GM12878 (cell line): ENCODE results near the gene GIMD1. TPM values are rescaled to one million over a fixed set of nuclear protein-coding genes. Genes with fewer than 3 reads are reported as not detected.

Source experiments
- ATAC-seq: fragments of 200-7000 bp; cut with Tn5 transposase; 3 replicates; pipeline ENCODE4 v1.9.1; 2020; ENCODE audit warnings: mild to moderate bottlenecking, moderate library complexity
- BruUV-seq: library from RNA; stranded (reverse); fragments of 400-500 nt; replicated peaks from 2 replicates; lab custom pipeline; 2021; lab: Mats Ljungman, UMichigan
- CTCF ChIA-PET: fragments of 300-600 bp; sonication (Branson Sonifier 250); formaldehyde crosslinking; extraction: SDS; loops from one replicate; lab custom pipeline; 2021; ENCODE audit warnings: inconsistent platforms; lab: Yijun Ruan, JAX
- POLR2A ChIA-PET: fragments of 350-600 bp; formaldehyde crosslinking; extraction: SDS; loops from one replicate; lab custom pipeline; 2021; ENCODE audit warnings: inconsistent platforms; lab: Charles Lee
- RAD21 ChIA-PET: fragments of 300-600 bp; sonication (Branson Sonifier 250); formaldehyde crosslinking; loops from one replicate; lab custom pipeline; 2023; ENCODE audit warnings: antibody characterized with exemption; ENCODE audit not compliant: unreplicated experiment; lab: Charles Lee
- SMC1A ChIA-PET: fragments of 300-600 bp; sonication (Branson Sonifier 250); formaldehyde crosslinking; loops from one replicate; lab custom pipeline; 2023; ENCODE audit not compliant: unreplicated experiment, uncharacterized antibody; lab: Charles Lee
- DNase-seq: peaks from one replicate; pipeline ENCODE4 v3.0.0-alpha.2; 2011; ENCODE audit warnings: low read depth, low spot score
- FAIRE-seq: peaks from 3 replicates; lab custom pipeline; 2011; peaks lifted over from hg19 to GRCh38; lab: Jason Lieb, UNC
- H2AFZ ChIP-seq: 2 replicates; pipeline ENCODE4 v1.6.0; 2011; ENCODE audit warnings: low read depth, low read length, control low read depth; ENCODE audit not compliant: control insufficient read depth
- H3K27ac ChIP-seq: 2 replicates; pipeline ENCODE4 v1.5.1; 2011; ENCODE audit warnings: control low read depth; ENCODE audit not compliant: control insufficient read depth, insufficient read depth
- H3K27me3 ChIP-seq, 2 experiments: replicated peaks in 1 of 2; 2 replicates each; pipeline versions ENCODE4 v1.6.0 to v1.6.1; 2011; ENCODE audit warnings: low read length in 1 of 2; ENCODE audit not compliant: control insufficient read depth in 2 of 2, insufficient read depth in 2 of 2
- H3K36me3 ChIP-seq, 2 experiments: 2 replicates each; pipeline ENCODE4 v1.5.1; 2011; ENCODE audit warnings: low read length in 1 of 2; ENCODE audit not compliant: control insufficient read depth in 2 of 2, insufficient read depth in 2 of 2
- H3K4me1 ChIP-seq: 2 replicates; pipeline ENCODE4 v1.6.1; 2011; ENCODE audit warnings: mild to moderate bottlenecking, low read length, moderate library complexity, mixed read lengths; ENCODE audit not compliant: control insufficient read depth, insufficient read depth
- H3K4me2 ChIP-seq: 2 replicates; pipeline ENCODE4 v1.6.0; 2011; ENCODE audit warnings: control low read depth; ENCODE audit not compliant: control insufficient read depth, insufficient read depth
- H3K4me3 ChIP-seq: fragments of 200-600 bp; sonication (generic); 2 replicates; pipeline ENCODE4 v1.5.1; 2016
- H3K79me2 ChIP-seq: 2 replicates; pipeline ENCODE4 v1.6.0; 2011; ENCODE audit warnings: low read length; ENCODE audit not compliant: control insufficient read depth, insufficient read depth
- H3K9ac ChIP-seq: 2 replicates; pipeline ENCODE4 v1.8.0; 2011; ENCODE audit warnings: low read length, control low read depth, mixed read lengths; ENCODE audit not compliant: control insufficient read depth, insufficient read depth
- H3K9me3 ChIP-seq: replicated peaks from 3 replicates; pipeline ENCODE4 v1.5.1; 2011; ENCODE audit warnings: mild to moderate bottlenecking, low read length; ENCODE audit not compliant: control insufficient read depth, insufficient read depth
- H4K20me1 ChIP-seq: 2 replicates; pipeline ENCODE4 v1.6.0; 2011; ENCODE audit not compliant: control insufficient read depth, insufficient read depth
- ATF2 ChIP-seq: IDR thresholded peaks from 2 replicates; pipeline ENCODE4 v1.6.1; 2012; ENCODE audit warnings: low read length, inconsistent platforms
- DPF2 ChIP-seq: fragments of 450-650 bp; IDR thresholded peaks from 2 replicates; pipeline ENCODE4 v1.6.1; 2017; ENCODE audit warnings: mild to moderate bottlenecking
- FOXK2 ChIP-seq: fragments of 450-650 bp; IDR thresholded peaks from 2 replicates; pipeline ENCODE4 v1.6.1; 2017; ENCODE audit warnings: mild to moderate bottlenecking, moderate library complexity
- MYB ChIP-seq: fragments of 150-350 bp; IDR thresholded peaks from 2 replicates; pipeline ENCODE4 v1.6.1; 2014; ENCODE audit warnings: mild to moderate bottlenecking, low read depth, low read length, borderline replicate concordance
- PML ChIP-seq: IDR thresholded peaks from 2 replicates; pipeline ENCODE4 v1.6.1; 2012; ENCODE audit warnings: low read length, inconsistent platforms
- POLR2A ChIP-seq: IDR thresholded peaks from 2 replicates; pipeline ENCODE4 v1.6.1; 2011; ENCODE audit warnings: low read depth, mild to moderate bottlenecking, low read length
- TAF1 ChIP-seq: IDR thresholded peaks from 2 replicates; pipeline ENCODE4 v1.6.1; 2011; ENCODE audit warnings: mild to moderate bottlenecking, low read depth, low read length, borderline replicate concordance
- TCF12 ChIP-seq: IDR thresholded peaks from 2 replicates; pipeline ENCODE4 v1.6.1; 2011; ENCODE audit warnings: low read depth, mild to moderate bottlenecking, low read length
- WRNIP1 ChIP-seq: IDR thresholded peaks from 2 replicates; pipeline ENCODE4 v1.6.1; 2011; ENCODE audit warnings: low read depth, low read length, improper control_type of control experiment, borderline replicate concordance
- ZNF217 ChIP-seq: fragments of 450-650 bp; IDR thresholded peaks from 2 replicates; pipeline ENCODE4 v1.6.1; 2017; ENCODE audit warnings: antibody characterized with exemption, mild to moderate bottlenecking
- ZNF384 ChIP-seq: IDR thresholded peaks from 2 replicates; pipeline ENCODE4 v1.6.1; 2012; ENCODE audit warnings: low read depth, mild to moderate bottlenecking, low read length, improper control_type of control experiment, borderline replicate concordance
- WGBS: methylation state at CpG from one replicate; pipeline ENCODE4 v1.1.6; 2016; ENCODE audit warnings: low lambda C conversion rate; ENCODE audit not compliant: insufficient replicate concordance, insufficient coverage; ENCODE audit errors: missing lambda C conversion rate; 5-methylcytosine and 5-hydroxymethylcytosine counted together
- in situ Hi-C: fragments of 300-500 bp; cut with MboI; formaldehyde crosslinking; loops from 9 replicates; pipeline ENCODE4 v1.14.3; 2018; ENCODE audit warnings: mixed read lengths
- intact Hi-C: fragments of 100-400 bp; cut with micrococcal nuclease; formaldehyde crosslinking; loops from one replicate; pipeline ENCODE4 v1.14.2; 2022; ENCODE audit not compliant: unreplicated experiment
- polyA plus RNA-seq, 11 experiments: library from polyadenylated mRNA; depleted of rRNA in 4 of 11; unstranded in 6 of 11; stranded (reverse) in 5 of 11; fragments of >200 nt; fragmentation: Nextera tagmentation in 4 of 11; fragmentation: Illumina TruSeq in 1 of 11; extraction: Ambion mirVana in 4 of 11; extraction: Trizol in 1 of 11; gene quantifications; 1 replicate in 1 of 11; 2 replicates in 10 of 11; pipeline versions ENCODE4 v1.2.1 to v1.2.3, GENCODE V29; 2011 to 2016; ENCODE audit warnings: inconsistent platforms in 2 of 11, missing spikeins in 2 of 11, low read depth in 1 of 11
- total RNA-seq, 4 experiments: library from RNA; depleted of rRNA in 3 of 4; stranded (reverse); fragments of >200 nt in 3 of 4; fragmentation: Illumina TruSeq in 1 of 4; extraction: Trizol in 1 of 4; gene quantifications; 2 replicates each; pipeline versions ENCODE4 v1.2.1 to v1.2.3, GENCODE V29; 2013 to 2021
- TF ChIP-seq, protein P1 (sequence below): IDR thresholded peaks from 2 replicates; pipeline ENCODE4 v1.6.1; 2012; ENCODE audit warnings: improper control_type of control experiment, low read depth, low read length; ENCODE audit not compliant: insufficient replicate concordance
- TF ChIP-seq, protein P2 (sequence below): fragments of 450-650 bp; formaldehyde crosslinking; IDR thresholded peaks from 2 replicates; pipeline ENCODE4 v1.5.0; 2022; ENCODE audit warnings: mild to moderate bottlenecking, missing genetic modification characterization
- TF ChIP-seq, protein P3 (sequence below): fragments of 450-650 bp; IDR thresholded peaks from 2 replicates; pipeline ENCODE4 v1.6.1; 2017; ENCODE audit warnings: mild to moderate bottlenecking

GIMD1 gene
- total and polyA plus RNA-seq, 10 of the 15 experiments (the other 5 are each of a cell fraction or from before 2014, with no cell fraction given) = 0.14 TPM; not detected in 9

- ChIA-PET POLR2A (no interaction called here), SMC1A (no interaction called here), CTCF (no interaction called here), RAD21 (no interaction called here)
- no peak for DNase-seq
- Histone ChIP-seq H3K36me3 (peaks cover 7 to 42% of the 10 kb centered on the region in 2 experiments), H3K27me3 (no peaks in the 10 kb centered on the region), H3K79me2 (peaks cover 5% of the 10 kb centered on the region), H3K9ac (no peak overlapping the region), H3K4me3 (no peak overlapping the region), H2AFZ (no peak overlapping the region), H4K20me1 (no peaks in the 10 kb centered on the region), H3K9me3 (peaks cover 18% of the 10 kb centered on the region; the same call in 2 of the 3 replicates), H3K4me1 (no peaks in the 10 kb centered on the region), H3K27ac (no peak overlapping the region), H3K4me2 (no peak overlapping the region)
- no TSS peak for BruUV-seq
- in situ Hi-C loops (no loop called here), intact Hi-C loops (no loop called here)
- ATAC-seq = no peak
- no peak for FAIRE-seq
- WGBS = 86% methylated on average over 4 of the region's 4 CpGs
- TF ChIP-seq DPF2 = no peak
- no peak for TF ChIP-seq ZNF217
- TF ChIP-seq MYB = no peak
- TF ChIP-seq FOXK2 = no peak
- TF ChIP-seq ZNF384 = no peak
- TF ChIP-seq ATF2 = no peak
- TF ChIP-seq, protein P1, sequence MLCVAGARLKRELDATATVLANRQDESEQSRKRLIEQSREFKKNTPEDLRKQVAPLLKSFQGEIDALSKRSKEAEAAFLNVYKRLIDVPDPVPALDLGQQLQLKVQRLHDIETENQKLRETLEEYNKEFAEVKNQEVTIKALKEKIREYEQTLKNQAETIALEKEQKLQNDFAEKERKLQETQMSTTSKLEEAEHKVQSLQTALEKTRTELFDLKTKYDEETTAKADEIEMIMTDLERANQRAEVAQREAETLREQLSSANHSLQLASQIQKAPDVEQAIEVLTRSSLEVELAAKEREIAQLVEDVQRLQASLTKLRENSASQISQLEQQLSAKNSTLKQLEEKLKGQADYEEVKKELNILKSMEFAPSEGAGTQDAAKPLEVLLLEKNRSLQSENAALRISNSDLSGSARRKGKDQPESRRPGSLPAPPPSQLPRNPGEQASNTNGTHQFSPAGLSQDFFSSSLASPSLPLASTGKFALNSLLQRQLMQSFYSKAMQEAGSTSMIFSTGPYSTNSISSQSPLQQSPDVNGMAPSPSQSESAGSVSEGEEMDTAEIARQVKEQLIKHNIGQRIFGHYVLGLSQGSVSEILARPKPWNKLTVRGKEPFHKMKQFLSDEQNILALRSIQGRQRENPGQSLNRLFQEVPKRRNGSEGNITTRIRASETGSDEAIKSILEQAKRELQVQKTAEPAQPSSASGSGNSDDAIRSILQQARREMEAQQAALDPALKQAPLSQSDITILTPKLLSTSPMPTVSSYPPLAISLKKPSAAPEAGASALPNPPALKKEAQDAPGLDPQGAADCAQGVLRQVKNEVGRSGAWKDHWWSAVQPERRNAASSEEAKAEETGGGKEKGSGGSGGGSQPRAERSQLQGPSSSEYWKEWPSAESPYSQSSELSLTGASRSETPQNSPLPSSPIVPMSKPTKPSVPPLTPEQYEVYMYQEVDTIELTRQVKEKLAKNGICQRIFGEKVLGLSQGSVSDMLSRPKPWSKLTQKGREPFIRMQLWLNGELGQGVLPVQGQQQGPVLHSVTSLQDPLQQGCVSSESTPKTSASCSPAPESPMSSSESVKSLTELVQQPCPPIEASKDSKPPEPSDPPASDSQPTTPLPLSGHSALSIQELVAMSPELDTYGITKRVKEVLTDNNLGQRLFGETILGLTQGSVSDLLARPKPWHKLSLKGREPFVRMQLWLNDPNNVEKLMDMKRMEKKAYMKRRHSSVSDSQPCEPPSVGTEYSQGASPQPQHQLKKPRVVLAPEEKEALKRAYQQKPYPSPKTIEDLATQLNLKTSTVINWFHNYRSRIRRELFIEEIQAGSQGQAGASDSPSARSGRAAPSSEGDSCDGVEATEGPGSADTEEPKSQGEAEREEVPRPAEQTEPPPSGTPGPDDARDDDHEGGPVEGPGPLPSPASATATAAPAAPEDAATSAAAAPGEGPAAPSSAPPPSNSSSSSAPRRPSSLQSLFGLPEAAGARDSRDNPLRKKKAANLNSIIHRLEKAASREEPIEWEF = no peak
- no peak for TF ChIP-seq TCF12
- no peak for TF ChIP-seq WRNIP1
- no peak for TF ChIP-seq POLR2A
- TF ChIP-seq, protein P2, sequence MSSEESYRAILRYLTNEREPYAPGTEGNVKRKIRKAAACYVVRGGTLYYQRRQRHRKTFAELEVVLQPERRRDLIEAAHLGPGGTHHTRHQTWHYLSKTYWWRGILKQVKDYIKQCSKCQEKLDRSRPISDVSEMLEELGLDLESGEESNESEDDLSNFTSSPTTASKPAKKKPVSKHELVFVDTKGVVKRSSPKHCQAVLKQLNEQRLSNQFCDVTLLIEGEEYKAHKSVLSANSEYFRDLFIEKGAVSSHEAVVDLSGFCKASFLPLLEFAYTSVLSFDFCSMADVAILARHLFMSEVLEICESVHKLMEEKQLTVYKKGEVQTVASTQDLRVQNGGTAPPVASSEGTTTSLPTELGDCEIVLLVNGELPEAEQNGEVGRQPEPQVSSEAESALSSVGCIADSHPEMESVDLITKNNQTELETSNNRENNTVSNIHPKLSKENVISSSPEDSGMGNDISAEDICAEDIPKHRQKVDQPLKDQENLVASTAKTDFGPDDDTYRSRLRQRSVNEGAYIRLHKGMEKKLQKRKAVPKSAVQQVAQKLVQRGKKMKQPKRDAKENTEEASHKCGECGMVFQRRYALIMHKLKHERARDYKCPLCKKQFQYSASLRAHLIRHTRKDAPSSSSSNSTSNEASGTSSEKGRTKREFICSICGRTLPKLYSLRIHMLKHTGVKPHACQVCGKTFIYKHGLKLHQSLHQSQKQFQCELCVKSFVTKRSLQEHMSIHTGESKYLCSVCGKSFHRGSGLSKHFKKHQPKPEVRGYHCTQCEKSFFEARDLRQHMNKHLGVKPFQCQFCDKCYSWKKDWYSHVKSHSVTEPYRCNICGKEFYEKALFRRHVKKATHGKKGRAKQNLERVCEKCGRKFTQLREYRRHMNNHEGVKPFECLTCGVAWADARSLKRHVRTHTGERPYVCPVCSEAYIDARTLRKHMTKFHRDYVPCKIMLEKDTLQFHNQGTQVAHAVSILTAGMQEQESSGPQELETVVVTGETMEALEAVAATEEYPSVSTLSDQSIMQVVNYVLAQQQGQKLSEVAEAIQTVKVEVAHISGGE (CRISPR knock-in tag) = no peak
- TF ChIP-seq, protein P3, sequence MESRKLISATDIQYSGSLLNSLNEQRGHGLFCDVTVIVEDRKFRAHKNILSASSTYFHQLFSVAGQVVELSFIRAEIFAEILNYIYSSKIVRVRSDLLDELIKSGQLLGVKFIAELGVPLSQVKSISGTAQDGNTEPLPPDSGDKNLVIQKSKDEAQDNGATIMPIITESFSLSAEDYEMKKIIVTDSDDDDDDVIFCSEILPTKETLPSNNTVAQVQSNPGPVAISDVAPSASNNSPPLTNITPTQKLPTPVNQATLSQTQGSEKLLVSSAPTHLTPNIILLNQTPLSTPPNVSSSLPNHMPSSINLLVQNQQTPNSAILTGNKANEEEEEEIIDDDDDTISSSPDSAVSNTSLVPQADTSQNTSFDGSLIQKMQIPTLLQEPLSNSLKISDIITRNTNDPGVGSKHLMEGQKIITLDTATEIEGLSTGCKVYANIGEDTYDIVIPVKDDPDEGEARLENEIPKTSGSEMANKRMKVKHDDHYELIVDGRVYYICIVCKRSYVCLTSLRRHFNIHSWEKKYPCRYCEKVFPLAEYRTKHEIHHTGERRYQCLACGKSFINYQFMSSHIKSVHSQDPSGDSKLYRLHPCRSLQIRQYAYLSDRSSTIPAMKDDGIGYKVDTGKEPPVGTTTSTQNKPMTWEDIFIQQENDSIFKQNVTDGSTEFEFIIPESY = no peak
- no peak for TF ChIP-seq TAF1
- TF ChIP-seq PML = no peak
These were observed 29.1 kb downstream of the GIMD1 start for GRCh38 chr4:106339431-106339830.
